Measurements from ENCODE around the gene RAB26. TPM values are rescaled to one million over a fixed set of nuclear protein-coding genes. Genes with fewer than 3 reads are reported as not detected.

RAB26 gene
- polyA plus RNA-seq, 1 experiment, result 3.6 TPM

- no peak for DNase-seq (ENCODE audit: low read depth, low spot score)
- ChIA-PET POLR2A (interaction anchor here (0.6 to 1.3 kb wide), 2 partner anchors 8 to 235 kb away, joined by 5 to 8 read pairs; partner anchors contain the start of gene TRAF7), CTCF (no interaction called here)
- Histone ChIP-seq H3K4me3 (ENCODE audit: low read depth, low read length) (no peak overlapping the region), H3K27ac (ENCODE audit: low read depth, low read length) (no peak overlapping the region), H3K9me3 (ENCODE audit: control insufficient read depth, insufficient read depth, low read length) (peaks cover 14% of the 10 kb centered on the region), H3K27me3 (ENCODE audit: control insufficient read depth, insufficient read depth, low read length) (no peaks in the 10 kb centered on the region)
- no peak for TF ChIP-seq CTCF (IDR thresholded peaks at IDR 0.05; ENCODE audit: low read depth, low read length)
These were observed 14.9 kb downstream of the RAB26 start for GRCh38 chr16:2163211-2163881.

- no peak for TF ChIP-seq CTCF (IDR thresholded peaks at IDR 0.05; ENCODE audit: low read depth, low read length)
- ChIA-PET POLR2A (interaction anchor here (3.2 kb wide), 1 partner anchor 11 kb away, joined by 15 read pairs; the partner anchor contains the start of gene TRAF7), CTCF (no interaction called here)
These were observed 17.4 kb downstream of the RAB26 start for GRCh38 chr16:2165861-2166260.

GRCh38 chr16:2166263-2167067 lies 18.0 kb downstream of the RAB26 start:
- peaks cover 14% of the 10 kb centered on the region for H3K9me3 ChIP-seq (ENCODE audit: control insufficient read depth, insufficient read depth, low read length)
- no peak for DNase-seq (ENCODE audit: low read depth, low spot score)
- TF ChIP-seq CTCF (IDR thresholded peaks at IDR 0.05; ENCODE audit: low read depth, low read length), result no peak
- no peak overlapping the region for H3K4me3 ChIP-seq (ENCODE audit: low read depth, low read length)
- POLR2A ChIA-PET, result interaction anchor here (3.2 kb wide), 1 partner anchor 11 kb away, joined by 15 read pairs; the partner anchor contains the start of gene TRAF7
- H3K27ac ChIP-seq (ENCODE audit: low read depth, low read length), result no peak overlapping the region
- H3K27me3 ChIP-seq (ENCODE audit: control insufficient read depth, insufficient read depth, low read length), result no peaks in the 10 kb centered on the region
- CTCF ChIA-PET, result interaction anchor here (0.7 kb wide), 1 partner anchor 11 kb away, joined by 7 read pairs; the partner anchor contains the start of gene TRAF7

More at GRCh38 chr16:2165861-2166260, 17.4 kb downstream of the RAB26 start:
- no peak overlapping the region for H3K4me3 ChIP-seq (ENCODE audit: low read depth, low read length)
- no peak overlapping the region for H3K27ac ChIP-seq (ENCODE audit: low read depth, low read length)
- peaks cover 14% of the 10 kb centered on the region for H3K9me3 ChIP-seq (ENCODE audit: control insufficient read depth, insufficient read depth, low read length)
- no peaks in the 10 kb centered on the region for H3K27me3 ChIP-seq (ENCODE audit: control insufficient read depth, insufficient read depth, low read length)
- no peak for DNase-seq (ENCODE audit: low read depth, low spot score)

- ChIA-PET CTCF (interaction anchor here (0.7 kb wide), 1 partner anchor 12 kb away, joined by 7 read pairs; the partner anchor contains the start of gene TRAF7), POLR2A (interaction anchor here (3.2 kb wide), 1 partner anchor 12 kb away, joined by 15 read pairs; the partner anchor contains the start of gene TRAF7)
- peaks cover 14% of the 10 kb centered on the region for H3K9me3 ChIP-seq (ENCODE audit: control insufficient read depth, insufficient read depth, low read length)
- no peak overlapping the region for H3K27ac ChIP-seq (ENCODE audit: low read depth, low read length)
- no peaks in the 10 kb centered on the region for H3K27me3 ChIP-seq (ENCODE audit: control insufficient read depth, insufficient read depth, low read length)
- TF ChIP-seq CTCF (IDR thresholded peaks at IDR 0.05; ENCODE audit: low read depth, low read length), result no peak
- H3K4me3 ChIP-seq (ENCODE audit: low read depth, low read length), result no peak overlapping the region
- no peak for DNase-seq (ENCODE audit: low read depth, low spot score)
These were observed 18.7 kb downstream of the RAB26 start for GRCh38 chr16:2167068-2167638.

Measured in AG04450 (cell line).